Astrocyte (in vitro differentiated cells and primary cell): ENCODE measurements around the gene RAB29. TPM values are rescaled to one million over a fixed set of nuclear protein-coding genes. Genes with fewer than 3 reads are reported as not detected.

Experiments
- DNase-seq: peaks from one replicate; pipeline ENCODE4 v3.0.0-alpha.2; 2010; ENCODE audit warnings: low read depth
- FAIRE-seq: peaks from 2 replicates; lab custom pipeline; 2011; peaks lifted over from hg19 to GRCh38; lab: Jason Lieb, UNC
- H2AFZ ChIP-seq: 2 replicates; pipeline ENCODE4 v1.6.0; 2012; ENCODE audit warnings: low read depth, low read length, inconsistent platforms
- H3K27ac ChIP-seq: 2 replicates; pipeline ENCODE4 v1.5.1; 2011; ENCODE audit warnings: low read depth, low read length, inconsistent platforms
- H3K27me3 ChIP-seq: 2 replicates; pipeline ENCODE4 v1.6.0; 2011; ENCODE audit warnings: low read length, inconsistent platforms; ENCODE audit not compliant: insufficient read depth
- H3K36me3 ChIP-seq: 2 replicates; pipeline ENCODE4 v1.5.1; 2011; ENCODE audit warnings: low read length, inconsistent platforms; ENCODE audit not compliant: insufficient read depth
- H3K4me1 ChIP-seq: 2 replicates; pipeline ENCODE4 v1.5.1; 2011; ENCODE audit warnings: low read length, inconsistent platforms; ENCODE audit not compliant: insufficient read depth
- H3K4me2 ChIP-seq: 2 replicates; pipeline ENCODE4 v1.6.0; 2012; ENCODE audit warnings: low read length, inconsistent platforms
- H3K4me3 ChIP-seq: 2 replicates; pipeline ENCODE4 v1.5.1; 2011; ENCODE audit warnings: low read depth, mild to moderate bottlenecking, low read length, inconsistent platforms; ENCODE audit not compliant: insufficient read depth
- H3K79me2 ChIP-seq: 2 replicates; pipeline ENCODE4 v1.6.0; 2012; ENCODE audit warnings: mild to moderate bottlenecking, low read length, inconsistent platforms; ENCODE audit not compliant: insufficient read depth
- H3K9ac ChIP-seq: 2 replicates; pipeline ENCODE4 v1.6.0; 2012; ENCODE audit warnings: mild to moderate bottlenecking, low read length, inconsistent platforms
- H3K9me3 ChIP-seq: 2 replicates; pipeline ENCODE4 v1.5.1; 2012; ENCODE audit warnings: low read depth, mild to moderate bottlenecking, low read length, inconsistent platforms; ENCODE audit not compliant: insufficient read depth
- H4K20me1 ChIP-seq: 2 replicates; pipeline ENCODE4 v1.6.0; 2012; ENCODE audit warnings: low read length, inconsistent platforms; ENCODE audit not compliant: insufficient read depth
- H3K27ac Mint-ChIP-seq: one replicate; pipeline ENCODE4 v1.8.0; 2021; ENCODE audit warnings: mild to moderate bottlenecking, mixed read lengths; ENCODE audit not compliant: unreplicated experiment
- H3K27me3 Mint-ChIP-seq: one replicate; pipeline ENCODE4 v1.8.0; 2021; ENCODE audit warnings: low read depth, mixed read lengths; ENCODE audit not compliant: unreplicated experiment
- H3K36me3 Mint-ChIP-seq: one replicate; pipeline ENCODE4 v1.8.0; 2021; ENCODE audit warnings: low read depth, mixed read lengths; ENCODE audit not compliant: unreplicated experiment
- H3K4me1 Mint-ChIP-seq: one replicate; pipeline ENCODE4 v1.8.0; 2021; ENCODE audit warnings: low read depth, mixed read lengths; ENCODE audit not compliant: unreplicated experiment
- H3K4me3 Mint-ChIP-seq: one replicate; pipeline ENCODE4 v1.8.0; 2021; ENCODE audit warnings: mild to moderate bottlenecking, moderate library complexity, mixed read lengths; ENCODE audit not compliant: unreplicated experiment
- H3K9me3 Mint-ChIP-seq: one replicate; pipeline ENCODE4 v1.8.0; 2021; ENCODE audit warnings: mild to moderate bottlenecking, mixed read lengths; ENCODE audit not compliant: unreplicated experiment
- EZH2 ChIP-seq: IDR thresholded peaks from 2 replicates; pipeline ENCODE4 v1.6.1; 2012; ENCODE audit warnings: mild to moderate bottlenecking, low read length, inconsistent platforms; ENCODE audit not compliant: insufficient read depth
- total RNA-seq: library from RNA; stranded (reverse); gene quantifications from 2 replicates; pipeline ENCODE4 v1.2.1, GENCODE V29; 2021
- TF ChIP-seq, protein P1 (sequence below): IDR thresholded peaks from 2 replicates; pipeline ENCODE4 v1.5.1; 2011; ENCODE audit warnings: low read depth, mild to moderate bottlenecking, inconsistent platforms, low read length, moderate library complexity; ENCODE audit not compliant: insufficient read depth

Gene RAB29
- total RNA-seq, 1 donor from 2014 or later = 13.3 TPM

DNA sequence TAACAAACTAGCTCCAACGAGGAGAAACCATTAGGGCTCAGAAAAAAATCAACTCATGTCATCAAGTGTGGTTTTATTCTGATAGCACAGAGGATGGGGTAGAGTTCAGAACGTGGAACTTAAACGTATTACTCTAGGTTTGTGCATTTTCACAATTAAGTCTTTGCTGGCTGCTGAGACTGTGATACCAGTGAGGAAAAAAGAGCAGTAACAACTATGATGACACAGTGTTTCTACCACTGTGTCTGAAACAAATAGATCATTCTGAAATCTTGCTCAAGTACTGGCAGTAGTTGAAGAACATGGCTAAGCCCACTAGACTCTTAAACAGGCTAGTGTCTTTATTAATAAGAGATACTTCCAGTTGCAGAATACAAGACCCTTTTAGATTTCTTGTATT lies 56.3 kb downstream of the RAB29 start:
- Histone ChIP-seq H3K27me3 (no peaks in the 10 kb centered on the region), H3K9me3 (no peaks in the 10 kb centered on the region), H3K4me3 (no peak overlapping the region), H3K27ac (no peak overlapping the region), H3K4me2 (no peak overlapping the region), H3K4me1 (no peaks in the 10 kb centered on the region), H3K79me2 (peaks cover 17% of the 10 kb centered on the region), H4K20me1 (peaks cover 26% of the 10 kb centered on the region), H3K9ac (no peak overlapping the region), H3K36me3 (peaks cover 64% of the 10 kb centered on the region), H2AFZ (no peak overlapping the region)
- TF ChIP-seq EZH2 = no peak
- TF ChIP-seq, protein P1, sequence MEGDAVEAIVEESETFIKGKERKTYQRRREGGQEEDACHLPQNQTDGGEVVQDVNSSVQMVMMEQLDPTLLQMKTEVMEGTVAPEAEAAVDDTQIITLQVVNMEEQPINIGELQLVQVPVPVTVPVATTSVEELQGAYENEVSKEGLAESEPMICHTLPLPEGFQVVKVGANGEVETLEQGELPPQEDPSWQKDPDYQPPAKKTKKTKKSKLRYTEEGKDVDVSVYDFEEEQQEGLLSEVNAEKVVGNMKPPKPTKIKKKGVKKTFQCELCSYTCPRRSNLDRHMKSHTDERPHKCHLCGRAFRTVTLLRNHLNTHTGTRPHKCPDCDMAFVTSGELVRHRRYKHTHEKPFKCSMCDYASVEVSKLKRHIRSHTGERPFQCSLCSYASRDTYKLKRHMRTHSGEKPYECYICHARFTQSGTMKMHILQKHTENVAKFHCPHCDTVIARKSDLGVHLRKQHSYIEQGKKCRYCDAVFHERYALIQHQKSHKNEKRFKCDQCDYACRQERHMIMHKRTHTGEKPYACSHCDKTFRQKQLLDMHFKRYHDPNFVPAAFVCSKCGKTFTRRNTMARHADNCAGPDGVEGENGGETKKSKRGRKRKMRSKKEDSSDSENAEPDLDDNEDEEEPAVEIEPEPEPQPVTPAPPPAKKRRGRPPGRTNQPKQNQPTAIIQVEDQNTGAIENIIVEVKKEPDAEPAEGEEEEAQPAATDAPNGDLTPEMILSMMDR = no peak
- Mint-ChIP-seq H3K4me3 (no peak overlapping the region), H3K27me3 (no peaks in the 10 kb centered on the region), H3K9me3 (no peaks in the 10 kb centered on the region), H3K4me1 (peaks cover 2% of the 10 kb centered on the region), H3K27ac (no peak overlapping the region), H3K36me3 (peaks cover 3% of the 10 kb centered on the region)
- no peak for DNase-seq
- FAIRE-seq = no peak

Other genes with a start within 250 kb of the RAB29 start
- gene ELK4, start 143.5 kb downstream of the RAB29 start, total RNA-seq = 28.4 and 31.3 TPM in 2 replicates
- 6.8 and 7.1 TPM in 2 replicates for gene SLC45A3, start 95.0 kb downstream of the RAB29 start, total RNA-seq
- gene NUCKS1, start 25.3 kb downstream of the RAB29 start, total RNA-seq = 156 and 169 TPM in 2 replicates
- gene SLC41A1, start 37.7 kb upstream of the RAB29 start, total RNA-seq = 22.4 and 23.3 TPM in 2 replicates
- gene PM20D1, start 74.7 kb upstream of the RAB29 start, total RNA-seq = not detected in 2 replicates
- not detected in 2 replicates for gene SLC26A9, start 168.0 kb upstream of the RAB29 start, total RNA-seq
- gene RAB7B, start 227.9 kb upstream of the RAB29 start, total RNA-seq = 6.6 and 8.1 TPM in 2 replicates
- gene CTSE, start 248.4 kb upstream of the RAB29 start, total RNA-seq = not detected in 2 replicates